ENCODE results near the gene REV3L.

Gene REV3L

GRCh38 chr6:111429571-111429970 is 53.4 kb downstream of the REV3L start:
- no peak for DNase-seq (ENCODE audit: low read depth)
- TF ChIP-seq CTCF (IDR thresholded peaks at IDR 0.05; ENCODE audit: low read depth, low read length) = no peak
- TF ChIP-seq MAX (IDR thresholded peaks at IDR 0.05; ENCODE audit: low read depth, low read length) = no peak
- no peak for TF ChIP-seq MYC (IDR thresholded peaks at IDR 0.05; ENCODE audit: low read depth, low read length)
- no peak for TF ChIP-seq POLR2A (IDR thresholded peaks at IDR 0.05; ENCODE audit: extremely low read depth, insufficient read length)
- H3K4me3 ChIP-seq (ENCODE audit: low read depth, low read length) = no peak overlapping the region

- H3K4me3 ChIP-seq (ENCODE audit: low read depth, low read length) = no peak overlapping the region
- no peak for TF ChIP-seq POLR2A (IDR thresholded peaks at IDR 0.05; ENCODE audit: extremely low read depth, insufficient read length)
- TF ChIP-seq MAX (IDR thresholded peaks at IDR 0.05; ENCODE audit: low read depth, low read length) = no peak
- TF ChIP-seq MYC (IDR thresholded peaks at IDR 0.05; ENCODE audit: low read depth, low read length) = no peak
- TF ChIP-seq CTCF (IDR thresholded peaks at IDR 0.05; ENCODE audit: low read depth, low read length) = no peak
- peak; percentile 20 for DNase-seq (ENCODE audit: low read depth)
Measured at GRCh38 chr6:111428811-111429210, 54.2 kb downstream of the REV3L start.

- peak overlapping the region; percentile 19 for H3K4me3 ChIP-seq (ENCODE audit: low read depth, low read length)
- peak; percentile 90 for DNase-seq (ENCODE audit: low read depth)
- no peak for TF ChIP-seq CTCF (IDR thresholded peaks at IDR 0.05; ENCODE audit: low read depth, low read length)
- TF ChIP-seq MYC (IDR thresholded peaks at IDR 0.05; ENCODE audit: low read depth, low read length) = no peak
- TF ChIP-seq POLR2A (IDR thresholded peaks at IDR 0.05; ENCODE audit: extremely low read depth, insufficient read length) = no peak
- TF ChIP-seq MAX (IDR thresholded peaks at IDR 0.05; ENCODE audit: low read depth, low read length) = no peak
Measured at GRCh38 chr6:111427341-111428116, 55.5 kb downstream of the REV3L start.

- TF ChIP-seq MAX (IDR thresholded peaks at IDR 0.05; ENCODE audit: low read depth, low read length) = no peak
- TF ChIP-seq POLR2A (IDR thresholded peaks at IDR 0.05; ENCODE audit: extremely low read depth, insufficient read length) = no peak
- TF ChIP-seq CTCF (IDR thresholded peaks at IDR 0.05; ENCODE audit: low read depth, low read length) = no peak
- TF ChIP-seq MYC (IDR thresholded peaks at IDR 0.05; ENCODE audit: low read depth, low read length) = no peak
Measured at GRCh38 chr6:111423960-111424846, 58.8 kb downstream of the REV3L start.

GRCh38 chr6:111423055-111423633 is 59.9 kb downstream of the REV3L start:
- no peak for TF ChIP-seq MAX (IDR thresholded peaks at IDR 0.05; ENCODE audit: low read depth, low read length)
- no peak for TF ChIP-seq CTCF (IDR thresholded peaks at IDR 0.05; ENCODE audit: low read depth, low read length)
- peak; percentile 18 for DNase-seq (ENCODE audit: low read depth)
- no peak overlapping the region for H3K4me3 ChIP-seq (ENCODE audit: low read depth, low read length)

More at GRCh38 chr6:111423960-111424846, 58.8 kb downstream of the REV3L start:
- H3K4me3 ChIP-seq (ENCODE audit: low read depth, low read length) = no peak overlapping the region
- no peak for DNase-seq (ENCODE audit: low read depth)
